Testis (tissue), 2 donors: ENCODE data around the gene PRR5.

Experiments
- CTCF ChIP-seq, 3 experiments: fragments of 450-650 bp in 2 of 3; fragments of 200-600 bp in 1 of 3; sonication (generic) in 1 of 3; IDR thresholded peaks; one replicate each; pipeline ENCODE4 v1.5.1; 2016 to 2019; ENCODE audit warnings: antibody characterized with exemption in 3 of 3, mild to moderate bottlenecking in 2 of 3, moderate library complexity in 1 of 3
- POLR2A ChIP-seq: fragments of 450-650 bp; IDR thresholded peaks from one replicate; pipeline ENCODE4 v1.6.1; 2017; ENCODE audit warnings: antibody characterized with exemption, mild to moderate bottlenecking, moderate library complexity

GRCh38 chr22:44669561-44669976 is 32.4 kb upstream of the PRR5 start:
- TF ChIP-seq POLR2A (no peak), CTCF (IDR thresholded peaks at IDR 0.05) (no peak)
